Non-pigmented ciliary epithelial cell (primary cell): ENCODE results near the gene CBX4.
A peak's percentile ranks its signal among the peaks of the same experiment; 100 is the strongest.

Experiments
- DNase-seq: peaks from one replicate; pipeline ENCODE4 v3.0.0-alpha.2; 2010; ENCODE audit warnings: low read depth

Gene CBX4

GRCh38 chr17:79811868-79812352 lies 27.3 kb downstream of the CBX4 start:
- DNase-seq, result no peak

GRCh38 chr17:79811011-79811867 lies 28.0 kb downstream of the CBX4 start:
- DNase-seq, result no peak

- peak; percentile 23 for DNase-seq
Observed at GRCh38 chr17:79810130-79811010, 28.9 kb downstream of the CBX4 start.

GRCh38 chr17:79809530-79810129 lies 29.6 kb downstream of the CBX4 start:
- no peak for DNase-seq

- no peak for DNase-seq
Observed at GRCh38 chr17:79808763-79809529, 30.3 kb downstream of the CBX4 start.

GRCh38 chr17:79806863-79807720 lies 32.1 kb downstream of the CBX4 start:
- DNase-seq, result no peak

- no peak for DNase-seq
Observed at GRCh38 chr17:79806446-79806760, 32.8 kb downstream of the CBX4 start.

GRCh38 chr17:79804856-79805696 lies 34.2 kb downstream of the CBX4 start:
- DNase-seq, result no peak

GRCh38 chr17:79803997-79804855 lies 35.0 kb downstream of the CBX4 start:
- no peak for DNase-seq

GRCh38 chr17:79803421-79803996 lies 35.7 kb downstream of the CBX4 start:
- no peak for DNase-seq

GRCh38 chr17:79802736-79803420 lies 36.4 kb downstream of the CBX4 start:
- DNase-seq, result no peak

GRCh38 chr17:79802039-79802735 lies 37.1 kb downstream of the CBX4 start:
- no peak for DNase-seq

GRCh38 chr17:79801156-79802038 lies 37.8 kb downstream of the CBX4 start:
- no peak for DNase-seq

GRCh38 chr17:79800325-79801155 lies 38.7 kb downstream of the CBX4 start:
- no peak for DNase-seq

- DNase-seq, result no peak
Observed at GRCh38 chr17:79799538-79800324, 39.5 kb downstream of the CBX4 start.
